ENCODE results near the gene ESYT1. TPM values are rescaled to one million over a fixed set of nuclear protein-coding genes. Genes with fewer than 3 reads are reported as not detected.

ESYT1 gene
- polyA plus RNA-seq, 1 donor from 2014 or later, result 19.6 TPM

DNA sequence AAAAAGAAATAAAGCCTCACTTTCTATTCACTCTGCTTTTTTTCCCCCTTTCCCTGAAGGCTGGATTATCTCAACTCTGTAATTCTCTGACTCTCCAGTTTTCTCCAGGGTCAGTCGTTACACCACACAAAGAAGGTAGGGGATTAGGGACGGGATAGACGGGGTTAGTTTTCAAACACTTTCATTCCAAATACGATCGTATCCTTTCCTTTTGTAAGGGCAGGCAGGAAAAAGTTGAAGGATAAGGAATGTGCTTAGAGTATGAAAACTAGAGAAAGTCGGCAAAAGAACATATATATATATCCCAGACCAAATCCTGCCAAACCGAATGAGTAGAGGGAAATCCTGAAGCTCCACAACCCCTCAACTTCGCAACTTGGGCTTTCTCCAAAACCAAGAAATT lies 581 bp upstream of the ESYT1 start:
- no peaks in the 10 kb centered on the region for H3K79me2 ChIP-seq (replicated peaks; ENCODE audit: insufficient read depth, low read length)
- TF ChIP-seq, protein P1, sequence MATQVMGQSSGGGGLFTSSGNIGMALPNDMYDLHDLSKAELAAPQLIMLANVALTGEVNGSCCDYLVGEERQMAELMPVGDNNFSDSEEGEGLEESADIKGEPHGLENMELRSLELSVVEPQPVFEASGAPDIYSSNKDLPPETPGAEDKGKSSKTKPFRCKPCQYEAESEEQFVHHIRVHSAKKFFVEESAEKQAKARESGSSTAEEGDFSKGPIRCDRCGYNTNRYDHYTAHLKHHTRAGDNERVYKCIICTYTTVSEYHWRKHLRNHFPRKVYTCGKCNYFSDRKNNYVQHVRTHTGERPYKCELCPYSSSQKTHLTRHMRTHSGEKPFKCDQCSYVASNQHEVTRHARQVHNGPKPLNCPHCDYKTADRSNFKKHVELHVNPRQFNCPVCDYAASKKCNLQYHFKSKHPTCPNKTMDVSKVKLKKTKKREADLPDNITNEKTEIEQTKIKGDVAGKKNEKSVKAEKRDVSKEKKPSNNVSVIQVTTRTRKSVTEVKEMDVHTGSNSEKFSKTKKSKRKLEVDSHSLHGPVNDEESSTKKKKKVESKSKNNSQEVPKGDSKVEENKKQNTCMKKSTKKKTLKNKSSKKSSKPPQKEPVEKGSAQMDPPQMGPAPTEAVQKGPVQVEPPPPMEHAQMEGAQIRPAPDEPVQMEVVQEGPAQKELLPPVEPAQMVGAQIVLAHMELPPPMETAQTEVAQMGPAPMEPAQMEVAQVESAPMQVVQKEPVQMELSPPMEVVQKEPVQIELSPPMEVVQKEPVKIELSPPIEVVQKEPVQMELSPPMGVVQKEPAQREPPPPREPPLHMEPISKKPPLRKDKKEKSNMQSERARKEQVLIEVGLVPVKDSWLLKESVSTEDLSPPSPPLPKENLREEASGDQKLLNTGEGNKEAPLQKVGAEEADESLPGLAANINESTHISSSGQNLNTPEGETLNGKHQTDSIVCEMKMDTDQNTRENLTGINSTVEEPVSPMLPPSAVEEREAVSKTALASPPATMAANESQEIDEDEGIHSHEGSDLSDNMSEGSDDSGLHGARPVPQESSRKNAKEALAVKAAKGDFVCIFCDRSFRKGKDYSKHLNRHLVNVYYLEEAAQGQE (IDR thresholded peaks at IDR 0.05; ENCODE audit: borderline replicate concordance), result no peak
- TF ChIP-seq POLR2AphosphoS5 (IDR thresholded peaks at IDR 0.05), result no peak
- no peak for TF ChIP-seq TAF1 (IDR thresholded peaks at IDR 0.05; ENCODE audit: low read depth)
- TF ChIP-seq, protein P2, sequence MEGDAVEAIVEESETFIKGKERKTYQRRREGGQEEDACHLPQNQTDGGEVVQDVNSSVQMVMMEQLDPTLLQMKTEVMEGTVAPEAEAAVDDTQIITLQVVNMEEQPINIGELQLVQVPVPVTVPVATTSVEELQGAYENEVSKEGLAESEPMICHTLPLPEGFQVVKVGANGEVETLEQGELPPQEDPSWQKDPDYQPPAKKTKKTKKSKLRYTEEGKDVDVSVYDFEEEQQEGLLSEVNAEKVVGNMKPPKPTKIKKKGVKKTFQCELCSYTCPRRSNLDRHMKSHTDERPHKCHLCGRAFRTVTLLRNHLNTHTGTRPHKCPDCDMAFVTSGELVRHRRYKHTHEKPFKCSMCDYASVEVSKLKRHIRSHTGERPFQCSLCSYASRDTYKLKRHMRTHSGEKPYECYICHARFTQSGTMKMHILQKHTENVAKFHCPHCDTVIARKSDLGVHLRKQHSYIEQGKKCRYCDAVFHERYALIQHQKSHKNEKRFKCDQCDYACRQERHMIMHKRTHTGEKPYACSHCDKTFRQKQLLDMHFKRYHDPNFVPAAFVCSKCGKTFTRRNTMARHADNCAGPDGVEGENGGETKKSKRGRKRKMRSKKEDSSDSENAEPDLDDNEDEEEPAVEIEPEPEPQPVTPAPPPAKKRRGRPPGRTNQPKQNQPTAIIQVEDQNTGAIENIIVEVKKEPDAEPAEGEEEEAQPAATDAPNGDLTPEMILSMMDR (IDR thresholded peaks at IDR 0.05; ENCODE audit: poor library complexity, severe bottlenecking), result no peak
- TF ChIP-seq SMC3 (conservative IDR thresholded peaks at IDR 0.05; ENCODE audit: poor library complexity), result no peak
- TF ChIP-seq EZH2 (IDR thresholded peaks at IDR 0.05; ENCODE audit: borderline replicate concordance, insufficient read depth, low read length, poor library complexity, severe bottlenecking), result no peak
- TF ChIP-seq RAD21 (conservative IDR thresholded peaks at IDR 0.05), result no peak
- no peak for TF ChIP-seq EP300 (conservative IDR thresholded peaks at IDR 0.05; ENCODE audit: poor library complexity, severe bottlenecking)
- TF ChIP-seq MXI1 (conservative IDR thresholded peaks at IDR 0.05; ENCODE audit: poor library complexity, severe bottlenecking), result no peak
- no peaks in the 10 kb centered on the region for H3K9me3 ChIP-seq (ENCODE audit: low read length)
- no peaks in the 10 kb centered on the region for H3K36me3 ChIP-seq (ENCODE audit: insufficient read depth, low read length)
- no peaks in the 10 kb centered on the region for H3K9me2 ChIP-seq (ENCODE audit: insufficient read depth, low read length)
- peak overlapping the region; percentile 70 for H3K4me2 ChIP-seq (ENCODE audit: low read length)
- H3K27ac ChIP-seq (ENCODE audit: low read length), result no peak overlapping the region
- H3F3A ChIP-seq (ENCODE audit: insufficient read depth, low read length, poor library complexity, severe bottlenecking), result no peaks in the 10 kb centered on the region
- no peaks in the 10 kb centered on the region for H3K27me3 ChIP-seq (ENCODE audit: insufficient read depth, low read depth, low read length)
- peak overlapping the region; percentile 76 for H3K4me3 ChIP-seq (ENCODE audit: low read length)
- H3K9ac ChIP-seq (ENCODE audit: low read length), result peak overlapping the region; percentile 19
- H2AFZ ChIP-seq (ENCODE audit: low read depth, low read length), result no peak overlapping the region
- H4K20me1 ChIP-seq (ENCODE audit: insufficient read depth), result no peaks in the 10 kb centered on the region

DNA sequence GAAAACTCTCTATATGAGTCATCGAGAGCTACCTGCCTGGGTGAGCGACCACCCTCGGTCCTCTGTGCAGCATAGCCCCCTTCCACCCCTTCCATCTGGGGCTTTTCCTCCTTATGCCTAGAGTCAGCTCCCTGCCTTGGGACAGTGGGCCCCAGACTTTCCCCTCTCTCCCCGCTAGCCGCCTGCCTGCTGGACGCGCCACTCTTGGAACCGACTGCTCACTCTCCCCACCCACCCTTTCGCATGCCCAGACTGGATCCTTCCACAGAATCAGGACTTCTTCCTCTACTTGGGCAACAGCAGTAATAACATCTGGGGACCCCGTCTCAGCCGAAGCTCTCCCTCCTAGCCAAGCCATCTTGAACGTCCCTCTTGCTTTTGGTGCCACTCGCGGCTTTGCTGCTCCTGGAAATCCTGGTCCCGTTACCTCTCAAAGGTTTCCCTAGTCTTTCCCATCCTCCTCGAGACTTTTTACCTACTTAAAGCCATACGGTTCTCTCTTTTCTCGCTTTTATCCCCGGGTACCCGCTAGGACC lies 671 bp downstream of the ESYT1 start:
- Histone ChIP-seq H3F3A (ENCODE audit: insufficient read depth, low read length, poor library complexity, severe bottlenecking) (no peaks in the 10 kb centered on the region), H4K20me1 (ENCODE audit: insufficient read depth) (no peaks in the 10 kb centered on the region), H3K9me2 (ENCODE audit: insufficient read depth, low read length) (no peaks in the 10 kb centered on the region), H3K27me3 (ENCODE audit: insufficient read depth, low read depth, low read length) (no peaks in the 10 kb centered on the region), H3K4me3 (ENCODE audit: low read length) (peak overlapping the region; percentile 76), H3K27ac (ENCODE audit: low read length) (peak overlapping the region; percentile 57), H3K9ac (ENCODE audit: low read length) (peak overlapping the region; percentile 80), H3K36me3 (ENCODE audit: insufficient read depth, low read length) (no peaks in the 10 kb centered on the region), H3K79me2 (replicated peaks; ENCODE audit: insufficient read depth, low read length) (no peaks in the 10 kb centered on the region), H2AFZ (ENCODE audit: low read depth, low read length) (no peak overlapping the region), H3K9me3 (ENCODE audit: low read length) (no peaks in the 10 kb centered on the region), H3K4me2 (ENCODE audit: low read length) (peak overlapping the region; percentile 74)
- TF ChIP-seq MXI1 (conservative IDR thresholded peaks at IDR 0.05; ENCODE audit: poor library complexity, severe bottlenecking) (no peak), RAD21 (conservative IDR thresholded peaks at IDR 0.05) (no peak), POLR2AphosphoS5 (IDR thresholded peaks at IDR 0.05) (no peak), EZH2 (IDR thresholded peaks at IDR 0.05; ENCODE audit: borderline replicate concordance, insufficient read depth, low read length, poor library complexity, severe bottlenecking) (no peak)
- TF ChIP-seq, protein P1 (IDR thresholded peaks at IDR 0.05; ENCODE audit: borderline replicate concordance), result no peak
